Stimulated activated CD4-positive, alpha-beta T cell treated with anti-CD3 and anti-CD28 coated beads, Interleukin-2, amount 100 ng/mL, for 48 hours (primary cell): ENCODE data around the gene LRGUK.
"Not testable (repeated sequence)": the region's sequence is repeated elsewhere in the genome, so short reads cannot be mapped to it uniquely, and the experiment has no call there.

Source experiments
- DNase-seq, 2 donors: peaks; one replicate each; pipeline ENCODE4 v3.0.0-alpha.2; 2020

LRGUK gene

DNA sequence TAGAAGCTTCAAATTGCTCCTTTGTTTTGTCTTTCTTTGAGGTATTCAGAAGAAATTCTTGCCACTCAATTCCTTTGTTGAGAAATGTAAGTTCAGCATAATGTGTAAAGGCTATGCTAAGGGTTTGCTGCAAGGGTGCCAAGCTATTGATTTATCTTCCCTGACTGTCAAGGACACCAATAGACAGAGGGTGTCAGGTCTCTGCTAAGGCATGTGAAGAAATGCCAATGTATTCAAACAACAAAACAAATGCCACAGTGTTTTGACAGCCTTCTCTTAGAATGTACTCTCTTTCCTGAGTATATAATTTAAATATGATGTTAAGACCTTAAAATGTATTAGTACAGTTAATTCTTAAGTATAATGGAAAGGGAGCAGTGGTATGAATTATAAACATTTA, 62.4 kb downstream of the LRGUK start:
- DNase-seq = no peak

DNA sequence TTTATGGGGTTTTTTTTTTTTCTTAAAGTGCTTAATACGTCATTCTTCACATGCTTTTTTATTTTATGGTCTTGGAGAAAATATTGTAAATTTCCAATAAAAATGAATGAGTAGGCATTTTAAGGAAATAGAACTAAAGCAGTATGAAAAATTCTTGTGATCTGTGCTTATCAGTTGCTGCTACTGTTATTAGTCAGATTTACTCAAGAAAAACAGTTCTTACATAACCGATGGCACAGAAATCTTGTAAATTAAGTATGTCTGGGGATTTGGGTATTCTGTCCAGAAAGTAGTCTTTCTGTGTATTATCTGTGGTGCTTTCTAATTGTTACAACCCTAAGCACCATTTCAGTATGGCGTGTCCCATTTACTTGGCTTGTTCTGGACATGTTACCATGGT, 64.7 kb downstream of the LRGUK start:
- no peak for DNase-seq

GRCh38 chr7:134193240-134193639, 66.1 kb downstream of the LRGUK start:
- no peak for DNase-seq

DNA sequence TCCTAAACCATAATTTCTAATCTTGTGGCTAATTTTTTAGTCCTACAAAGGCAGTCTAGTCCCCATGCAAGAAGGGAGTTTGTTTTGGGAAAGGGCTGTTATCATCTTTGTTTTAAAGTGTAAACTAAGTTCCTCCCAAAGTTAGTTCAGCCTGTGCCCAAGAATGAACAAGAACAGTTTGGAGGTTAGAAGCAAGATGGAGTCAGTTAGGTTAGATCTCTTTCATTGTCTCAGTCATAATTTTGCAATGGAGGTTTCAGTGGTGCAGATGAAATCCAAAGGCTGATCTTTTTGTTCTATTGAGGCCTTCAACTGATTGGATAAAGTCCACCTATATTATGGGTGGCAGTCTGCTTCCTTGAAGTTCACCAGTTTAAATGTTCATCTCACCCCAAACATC, 68.1 kb downstream of the LRGUK start:
- DNase-seq = no peak

DNA sequence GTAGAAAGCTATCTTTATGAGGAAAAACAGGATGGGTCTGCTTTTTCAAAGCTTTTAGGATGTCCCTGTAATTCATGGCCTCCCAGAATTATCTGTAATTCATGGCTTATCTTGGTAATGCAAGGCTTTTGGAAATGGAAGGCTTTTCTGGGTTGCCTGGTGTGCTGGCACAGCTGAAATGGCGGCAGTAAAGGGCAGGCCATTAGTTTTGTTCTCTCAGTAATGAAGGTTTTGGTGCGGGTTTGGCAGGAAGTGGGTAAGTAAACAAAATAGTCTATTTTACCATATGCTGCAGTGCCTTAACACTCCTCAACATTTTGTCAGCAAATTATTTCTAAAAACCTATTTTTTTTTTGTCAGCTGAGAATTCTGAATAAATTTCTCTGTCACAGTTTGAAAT, 69.3 kb downstream of the LRGUK start:
- DNase-seq = no peak

- no peak for DNase-seq
Observed at GRCh38 chr7:134197345-134197744, 70.2 kb downstream of the LRGUK start.

DNA sequence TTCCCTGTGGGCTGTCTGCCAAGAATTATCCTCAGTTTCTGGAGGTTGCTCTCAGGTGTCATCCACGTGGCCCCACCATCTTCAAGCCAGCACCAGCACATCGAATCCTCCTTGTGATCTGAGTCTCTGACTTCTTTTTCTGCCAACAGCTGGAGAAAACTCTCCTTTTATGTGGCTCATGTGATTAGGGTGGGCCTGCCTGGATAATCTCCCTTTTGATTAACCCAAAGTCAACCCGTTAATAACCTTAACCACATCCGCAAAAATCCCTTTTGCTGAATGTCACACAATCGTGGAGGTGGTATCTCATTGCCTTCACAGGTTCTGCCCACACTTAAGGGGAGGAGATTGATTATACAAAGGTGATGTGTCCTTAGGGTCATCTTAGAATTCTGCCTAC, 73.8 kb downstream of the LRGUK start:
- no peak for DNase-seq

DNA sequence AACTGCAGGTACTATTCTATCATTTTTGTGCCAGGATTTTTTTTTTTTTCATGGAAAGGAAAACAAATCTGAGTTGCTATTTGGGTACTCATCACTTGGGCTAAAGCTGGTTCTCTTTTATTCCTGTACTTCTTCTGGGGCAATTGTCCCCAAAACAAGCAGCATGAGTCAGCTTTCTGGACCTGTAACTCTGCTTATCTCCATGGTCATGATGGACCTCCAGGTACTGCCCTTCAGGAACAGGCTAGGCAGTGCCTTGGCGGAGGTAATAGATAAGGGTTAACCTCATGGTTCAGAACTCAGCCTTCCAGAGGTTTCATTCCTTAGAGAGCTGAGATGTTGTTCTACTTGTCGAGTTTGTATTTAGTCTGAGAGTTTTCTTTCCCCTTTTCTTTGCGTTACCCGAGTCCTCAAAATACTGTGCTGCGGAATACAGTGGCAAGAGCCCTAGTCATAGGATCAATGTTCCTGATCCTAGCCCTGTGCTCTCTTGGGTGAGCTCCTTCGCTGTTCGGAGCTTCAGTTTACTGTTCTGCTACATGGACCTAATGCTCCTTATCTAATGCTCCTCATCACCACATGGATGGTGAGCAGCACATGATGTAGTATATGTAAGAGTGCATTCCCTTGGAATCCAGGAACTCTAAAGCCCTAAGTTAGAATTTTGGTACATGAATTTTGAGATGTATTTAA, 74.6 kb downstream of the LRGUK start:
- DNase-seq = no peak

- DNase-seq = no peak
Observed at GRCh38 chr7:134203186-134203889, 76.2 kb downstream of the LRGUK start.

GRCh38 chr7:134209322-134210015, 82.3 kb downstream of the LRGUK start:
- no peak for DNase-seq

GRCh38 chr7:134210227-134210626, 83.1 kb downstream of the LRGUK start:
- no peak for DNase-seq

DNA sequence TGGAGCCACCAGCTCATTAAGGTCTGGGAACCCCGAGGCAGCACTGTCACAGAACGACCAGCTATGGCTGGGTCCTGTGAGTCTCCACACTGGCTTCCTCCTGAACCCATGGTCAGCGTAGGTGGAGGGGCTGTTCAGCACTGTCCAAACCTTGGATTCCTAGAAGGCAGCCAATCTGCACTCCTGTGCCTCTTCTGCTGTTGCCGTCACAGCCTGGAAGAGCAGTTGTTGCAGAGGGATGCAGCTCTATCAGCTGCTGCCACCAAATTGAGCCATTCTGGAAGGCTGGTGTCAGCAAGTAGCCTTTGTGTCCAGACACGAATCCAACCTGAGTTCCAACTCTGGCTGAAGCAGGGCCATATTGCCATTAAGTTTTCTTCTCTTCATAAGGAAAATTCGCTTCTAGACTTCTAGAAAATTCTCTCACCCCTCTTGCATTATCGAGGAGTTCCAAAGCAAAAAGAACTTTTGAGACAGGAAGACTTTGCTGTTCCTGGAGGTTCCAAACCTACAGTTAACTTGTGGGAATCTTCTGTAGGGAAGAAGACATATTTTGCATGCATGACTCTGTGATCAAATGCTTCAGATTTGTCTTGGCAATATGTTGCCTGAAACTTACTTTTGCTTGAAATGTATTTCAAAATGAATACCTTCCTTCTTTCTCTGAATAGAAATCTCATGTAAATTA, 84.0 kb downstream of the LRGUK start:
- no peak for DNase-seq

GRCh38 chr7:134211817-134212216, 84.7 kb downstream of the LRGUK start:
- DNase-seq = no peak

GRCh38 chr7:134212576-134213546, 85.7 kb downstream of the LRGUK start:
- DNase-seq = no peak

DNA sequence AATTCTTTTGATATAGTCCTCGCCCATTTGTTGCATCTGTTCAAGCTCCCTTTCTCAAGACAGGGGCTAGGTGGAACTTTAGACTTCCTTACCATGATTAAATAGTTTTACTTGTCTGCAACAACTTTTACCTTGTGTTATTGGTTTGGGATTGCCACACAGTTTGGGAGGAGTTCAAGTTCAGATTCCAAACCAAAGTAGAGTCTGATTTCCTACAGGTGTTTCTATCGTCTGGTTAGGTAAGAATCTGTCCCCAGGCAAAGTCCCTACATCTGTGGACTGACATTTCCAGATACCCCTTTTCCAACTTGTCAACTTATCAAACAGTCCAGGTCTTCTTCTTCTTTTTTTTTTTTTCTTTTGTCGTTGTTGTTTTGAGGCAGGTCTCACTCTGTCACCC, 93.1 kb downstream of the LRGUK start:
- DNase-seq = no peak

- DNase-seq = not testable (repeated sequence)
Observed at GRCh38 chr7:134231296-134231695, 104.2 kb downstream of the LRGUK start.

- no peak for DNase-seq
Observed at GRCh38 chr7:134234216-134234615, 107.1 kb downstream of the LRGUK start.

GRCh38 chr7:134245253-134245652, 118.1 kb downstream of the LRGUK start:
- no peak for DNase-seq

- no peak for DNase-seq
Observed at GRCh38 chr7:134246347-134246746, 119.2 kb downstream of the LRGUK start.

DNA sequence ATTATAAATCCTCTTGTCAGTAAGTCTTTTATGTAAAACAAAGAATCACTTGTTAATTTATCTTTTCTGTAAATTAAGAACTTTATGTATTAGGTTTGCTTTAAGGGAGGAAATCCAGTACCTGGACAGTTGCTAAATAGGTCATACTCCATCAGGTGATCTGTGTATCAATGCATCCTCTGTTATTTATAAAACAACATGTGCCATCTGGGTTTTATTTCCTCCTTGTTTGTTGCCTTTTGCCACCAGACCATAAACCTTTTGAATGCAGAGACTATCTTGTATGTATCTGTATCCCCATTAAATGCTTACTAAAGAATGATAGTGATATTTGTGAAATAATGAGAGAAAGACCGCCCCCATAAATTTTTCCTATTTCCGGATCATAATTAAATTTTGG, 119.6 kb downstream of the LRGUK start:
- DNase-seq = no peak

GRCh38 chr7:134248196-134248595, 121.1 kb downstream of the LRGUK start:
- no peak for DNase-seq

- DNase-seq = no peak
Observed at GRCh38 chr7:134254311-134254710, 127.2 kb downstream of the LRGUK start.
